C4-2B (cell line): ENCODE measurements around the gene ADM.
"Not testable (repeated sequence)": the region's sequence is repeated elsewhere in the genome, so short reads cannot be mapped to it uniquely, and the experiment has no call there.

Experiments used
- ZFX ChIP-seq: fragments of 450-650 bp; IDR thresholded peaks from 2 replicates; pipeline ENCODE4 v1.6.1; 2017
- TF ChIP-seq, protein P1 (sequence below): fragments of 450-650 bp; conservative IDR thresholded peaks from 2 replicates; pipeline ENCODE4 v1.5.1; 2017; ENCODE audit warnings: mild to moderate bottlenecking

DNA sequence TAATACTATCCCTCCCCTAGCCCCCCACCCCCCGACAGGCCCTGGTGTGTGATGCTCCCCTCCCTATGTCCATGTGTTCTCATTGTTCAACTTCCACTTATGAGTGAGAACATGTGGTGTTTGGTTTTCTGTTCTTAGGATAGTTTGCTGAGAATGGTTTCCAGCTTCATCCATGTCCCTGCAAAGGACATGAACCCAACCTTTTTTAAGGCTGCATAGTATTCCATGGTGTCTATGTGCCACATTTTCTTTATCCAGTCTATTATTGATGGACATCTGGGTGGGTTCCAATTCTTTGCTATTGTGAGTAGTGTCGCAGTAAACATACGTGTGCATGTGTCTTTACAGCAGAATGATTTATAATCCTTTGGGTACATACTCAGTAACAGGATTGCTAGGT lies 40.2 kb upstream of the ADM start:
- TF ChIP-seq, protein P1, sequence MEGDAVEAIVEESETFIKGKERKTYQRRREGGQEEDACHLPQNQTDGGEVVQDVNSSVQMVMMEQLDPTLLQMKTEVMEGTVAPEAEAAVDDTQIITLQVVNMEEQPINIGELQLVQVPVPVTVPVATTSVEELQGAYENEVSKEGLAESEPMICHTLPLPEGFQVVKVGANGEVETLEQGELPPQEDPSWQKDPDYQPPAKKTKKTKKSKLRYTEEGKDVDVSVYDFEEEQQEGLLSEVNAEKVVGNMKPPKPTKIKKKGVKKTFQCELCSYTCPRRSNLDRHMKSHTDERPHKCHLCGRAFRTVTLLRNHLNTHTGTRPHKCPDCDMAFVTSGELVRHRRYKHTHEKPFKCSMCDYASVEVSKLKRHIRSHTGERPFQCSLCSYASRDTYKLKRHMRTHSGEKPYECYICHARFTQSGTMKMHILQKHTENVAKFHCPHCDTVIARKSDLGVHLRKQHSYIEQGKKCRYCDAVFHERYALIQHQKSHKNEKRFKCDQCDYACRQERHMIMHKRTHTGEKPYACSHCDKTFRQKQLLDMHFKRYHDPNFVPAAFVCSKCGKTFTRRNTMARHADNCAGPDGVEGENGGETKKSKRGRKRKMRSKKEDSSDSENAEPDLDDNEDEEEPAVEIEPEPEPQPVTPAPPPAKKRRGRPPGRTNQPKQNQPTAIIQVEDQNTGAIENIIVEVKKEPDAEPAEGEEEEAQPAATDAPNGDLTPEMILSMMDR, result not testable (repeated sequence)
- not testable (repeated sequence) for TF ChIP-seq ZFX
